ENCODE results near the gene ERCC4. TPM values are rescaled to one million over a fixed set of nuclear protein-coding genes. Genes with fewer than 3 reads are reported as not detected.

The ERCC4 gene
- polyA plus RNA-seq, 2 of the 4 experiments (the other 2 are of a cell fraction): 5.9 to 15.1 TPM

- ChIA-PET CTCF (interaction anchor here (0.7 to 1.2 kb wide), 2 partner anchors 36 to 128 kb away, joined by 3 read pairs; no protein-coding TSS in a partner anchor), POLR2A (no interaction called here)
- 90% methylated on average over 8 of the region's 8 CpGs for WGBS (ENCODE audit: missing lambda C conversion rate)
- Histone ChIP-seq H3K9me3 (no peaks in the 10 kb centered on the region), H3K27ac (peak overlapping the region; percentile 88 to 91), H3K4me3 (no peak overlapping the region), H3K4me1 (peaks cover 50% of the 10 kb centered on the region), H3K4me2 (peak overlapping the region; percentile 76; the same call in 1 of the 3 replicates)
- no peak for FAIRE-seq
- TF ChIP-seq HMGXB4 (CRISPR knock-in tag; IDR thresholded peaks at IDR 0.05; ENCODE audit: borderline replicate concordance): no peak
- TF ChIP-seq POLR2AphosphoS2 (conservative IDR thresholded peaks at IDR 0.05; ENCODE audit: low read length): no peak
- TF ChIP-seq, protein P1, sequence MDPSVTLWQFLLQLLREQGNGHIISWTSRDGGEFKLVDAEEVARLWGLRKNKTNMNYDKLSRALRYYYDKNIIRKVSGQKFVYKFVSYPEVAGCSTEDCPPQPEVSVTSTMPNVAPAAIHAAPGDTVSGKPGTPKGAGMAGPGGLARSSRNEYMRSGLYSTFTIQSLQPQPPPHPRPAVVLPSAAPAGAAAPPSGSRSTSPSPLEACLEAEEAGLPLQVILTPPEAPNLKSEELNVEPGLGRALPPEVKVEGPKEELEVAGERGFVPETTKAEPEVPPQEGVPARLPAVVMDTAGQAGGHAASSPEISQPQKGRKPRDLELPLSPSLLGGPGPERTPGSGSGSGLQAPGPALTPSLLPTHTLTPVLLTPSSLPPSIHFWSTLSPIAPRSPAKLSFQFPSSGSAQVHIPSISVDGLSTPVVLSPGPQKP (IDR thresholded peaks at IDR 0.05; ENCODE audit: low read depth, low read length): no peak
- no peak for TF ChIP-seq EHMT2 (IDR thresholded peaks at IDR 0.05; ENCODE audit: low read depth)
- TF ChIP-seq USF2 (IDR thresholded peaks at IDR 0.05): no peak
- TF ChIP-seq HOXA7 (CRISPR knock-in tag; IDR thresholded peaks at IDR 0.05): no peak
- no peak for TF ChIP-seq NPAS2 (CRISPR knock-in tag; IDR thresholded peaks at IDR 0.05; ENCODE audit: borderline replicate concordance)
- TF ChIP-seq FOSB (CRISPR knock-in tag; IDR thresholded peaks at IDR 0.05): no peak
- no peak for TF ChIP-seq TP53 (CRISPR knock-in tag; IDR thresholded peaks at IDR 0.05)
- no peak for TF ChIP-seq CHD4 (IDR thresholded peaks at IDR 0.05; ENCODE audit: borderline replicate concordance)
- TF ChIP-seq, protein P2, sequence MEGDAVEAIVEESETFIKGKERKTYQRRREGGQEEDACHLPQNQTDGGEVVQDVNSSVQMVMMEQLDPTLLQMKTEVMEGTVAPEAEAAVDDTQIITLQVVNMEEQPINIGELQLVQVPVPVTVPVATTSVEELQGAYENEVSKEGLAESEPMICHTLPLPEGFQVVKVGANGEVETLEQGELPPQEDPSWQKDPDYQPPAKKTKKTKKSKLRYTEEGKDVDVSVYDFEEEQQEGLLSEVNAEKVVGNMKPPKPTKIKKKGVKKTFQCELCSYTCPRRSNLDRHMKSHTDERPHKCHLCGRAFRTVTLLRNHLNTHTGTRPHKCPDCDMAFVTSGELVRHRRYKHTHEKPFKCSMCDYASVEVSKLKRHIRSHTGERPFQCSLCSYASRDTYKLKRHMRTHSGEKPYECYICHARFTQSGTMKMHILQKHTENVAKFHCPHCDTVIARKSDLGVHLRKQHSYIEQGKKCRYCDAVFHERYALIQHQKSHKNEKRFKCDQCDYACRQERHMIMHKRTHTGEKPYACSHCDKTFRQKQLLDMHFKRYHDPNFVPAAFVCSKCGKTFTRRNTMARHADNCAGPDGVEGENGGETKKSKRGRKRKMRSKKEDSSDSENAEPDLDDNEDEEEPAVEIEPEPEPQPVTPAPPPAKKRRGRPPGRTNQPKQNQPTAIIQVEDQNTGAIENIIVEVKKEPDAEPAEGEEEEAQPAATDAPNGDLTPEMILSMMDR (IDR thresholded peaks at IDR 0.05): no peak
- TF ChIP-seq NR3C1 (IDR thresholded peaks at IDR 0.05): no peak
- no peak for TF ChIP-seq CHD2 (IDR thresholded peaks at IDR 0.05; ENCODE audit: low read length, partially characterized antibody)
- TF ChIP-seq HEYL (CRISPR knock-in tag; IDR thresholded peaks at IDR 0.05): no peak
- TF ChIP-seq, protein P3, sequence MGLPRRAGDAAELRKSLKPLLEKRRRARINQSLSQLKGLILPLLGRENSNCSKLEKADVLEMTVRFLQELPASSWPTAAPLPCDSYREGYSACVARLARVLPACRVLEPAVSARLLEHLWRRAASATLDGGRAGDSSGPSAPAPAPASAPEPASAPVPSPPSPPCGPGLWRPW (IDR thresholded peaks at IDR 0.05): no peak
- TF ChIP-seq ZC3H11A (IDR thresholded peaks at IDR 0.05): no peak
- TF ChIP-seq RNF2 (IDR thresholded peaks at IDR 0.05; ENCODE audit: borderline replicate concordance, low read depth): no peak
- no peak for TF ChIP-seq MAX (IDR thresholded peaks at IDR 0.05)
- TF ChIP-seq RAD21 (conservative IDR thresholded peaks at IDR 0.05 in 1 of 2, IDR thresholded peaks at IDR 0.05 in 1 of 2): no peak
- TF ChIP-seq RARB (CRISPR knock-in tag; IDR thresholded peaks at IDR 0.05): no peak
- no peak for DNase-seq (ENCODE audit: low read depth in 1 of 2, low spot score in 1 of 2)
- ATAC-seq: no peak
Observed at GRCh38 chr16:13959626-13960025, 39.7 kb downstream of the ERCC4 start.
